Iris pigment epithelial cell (primary cell): ENCODE measurements around the gene ACKR2.
"Not testable (repeated sequence)": the region's sequence is repeated elsewhere in the genome, so short reads cannot be mapped to it uniquely, and the experiment has no call there.

Experiments used
- DNase-seq: peaks from one replicate; pipeline ENCODE4 v3.0.0-alpha.2; 2011; ENCODE audit warnings: low read depth

The ACKR2 gene

DNA sequence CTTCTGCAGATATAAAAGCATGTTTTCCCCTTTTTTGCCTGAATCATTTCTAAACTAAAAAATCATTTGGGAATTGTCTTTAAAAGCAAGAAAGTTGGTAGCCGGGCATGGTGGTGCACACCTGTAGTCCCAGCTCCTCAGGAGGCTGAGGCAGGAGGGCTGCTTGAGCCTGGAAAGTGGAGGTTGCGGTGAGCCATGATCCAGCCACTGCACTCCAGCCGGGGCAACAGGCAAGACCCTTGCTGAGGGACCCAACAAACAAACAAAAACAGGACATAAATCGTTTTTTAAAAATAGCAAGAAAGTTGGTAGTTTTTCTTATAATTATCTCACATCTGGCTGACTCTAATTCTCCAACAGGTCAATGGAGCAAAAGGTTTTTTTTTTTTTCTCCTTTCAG lies 7.5 kb upstream of the ACKR2 start:
- DNase-seq, result no peak

DNA sequence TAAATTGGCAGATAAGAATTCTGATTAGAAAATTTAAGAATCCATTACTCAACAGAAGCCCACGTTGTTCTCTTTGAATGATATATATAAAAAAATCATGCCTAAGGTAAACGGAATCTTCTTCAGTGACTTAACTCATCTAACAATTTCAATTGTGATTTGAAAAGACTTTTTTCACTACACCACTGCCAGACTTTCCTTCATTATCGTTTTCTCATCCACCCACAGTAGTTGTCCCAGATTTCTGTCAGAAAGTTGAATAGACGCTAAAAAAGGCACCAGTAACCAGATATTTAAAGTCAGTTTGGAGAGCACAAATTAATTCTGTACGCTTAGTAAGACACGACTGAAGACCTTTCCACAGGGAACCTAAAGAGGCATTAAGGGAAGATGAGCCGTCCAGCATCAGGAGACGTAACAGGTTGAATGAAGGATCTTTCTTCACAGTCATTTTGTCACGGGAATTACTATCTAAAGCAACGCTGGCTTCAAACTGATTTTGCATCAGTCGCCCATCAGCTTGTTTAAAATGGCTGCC lies 6.3 kb upstream of the ACKR2 start:
- no peak for DNase-seq

DNA sequence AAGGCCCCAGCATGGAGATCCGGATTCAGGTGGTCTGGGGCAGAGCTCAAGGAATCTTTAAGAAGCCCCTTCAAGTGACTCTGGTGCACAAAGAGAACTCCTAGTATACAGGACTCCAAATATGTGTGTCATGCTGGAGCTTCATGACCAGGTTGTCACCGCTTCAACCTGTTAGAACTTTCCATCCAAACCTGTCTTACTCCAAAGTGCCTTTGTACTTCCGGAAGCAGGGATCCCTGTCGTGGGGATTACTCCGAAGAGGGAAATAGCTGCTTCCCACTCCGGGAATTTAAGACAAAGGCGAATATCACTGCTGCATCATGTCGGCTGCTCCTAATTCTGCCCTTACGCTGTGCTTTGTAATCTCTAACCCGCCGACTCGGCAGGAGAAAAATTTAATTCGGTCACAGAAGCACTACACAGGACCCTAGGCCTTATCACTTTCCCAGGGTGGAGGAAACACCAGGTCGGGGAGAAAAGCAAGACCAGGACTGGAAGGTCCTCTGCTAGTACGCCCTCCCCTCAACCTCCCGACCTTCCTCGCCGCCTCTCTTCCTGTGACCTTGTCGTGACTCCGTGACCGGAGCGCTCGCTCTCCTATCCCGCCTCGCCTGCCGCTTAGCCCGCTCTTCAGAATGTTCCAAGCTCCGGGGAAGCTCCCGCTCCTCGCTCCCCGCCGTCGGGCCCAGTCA lies 5.7 kb upstream of the ACKR2 start:
- DNase-seq, result peak; percentile 38

DNA sequence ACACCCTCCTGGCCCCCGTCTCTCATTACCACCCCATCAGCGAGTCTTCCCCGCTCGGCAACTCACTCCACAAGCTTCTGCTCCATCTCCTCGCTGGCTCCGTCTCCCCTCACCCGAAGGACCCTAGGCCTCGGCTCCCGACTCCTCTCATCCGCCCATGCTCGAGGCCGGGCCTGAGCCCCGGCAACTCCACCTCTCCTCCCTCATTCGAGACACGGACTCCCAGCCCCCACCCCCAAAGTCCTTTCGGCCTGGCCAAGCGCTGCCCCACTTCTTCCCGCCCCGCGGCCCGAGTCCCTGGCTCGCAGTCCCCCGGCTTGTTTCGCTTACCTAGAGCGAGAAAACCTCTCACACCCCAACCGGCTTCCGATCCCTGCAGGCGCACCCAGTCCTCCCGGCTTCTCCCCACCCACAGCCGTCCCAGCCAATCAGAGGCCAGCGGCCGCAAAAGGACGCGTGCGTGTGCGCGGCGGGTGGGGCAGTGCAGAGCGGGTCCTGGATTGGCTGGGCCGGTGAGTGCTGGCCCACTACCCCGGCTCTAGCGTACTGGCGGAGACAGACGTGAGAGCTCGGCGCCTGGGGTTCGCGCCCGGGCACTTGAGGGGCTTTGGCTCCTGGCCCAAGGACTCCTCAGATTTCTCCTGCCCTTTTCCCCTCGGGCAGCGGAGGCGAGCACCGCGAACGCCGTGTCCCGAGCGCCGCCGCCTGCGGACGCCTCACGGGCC lies 5.0 kb upstream of the ACKR2 start, which contains the start of gene HIGD1A:
HIGD1A (minus strand) TSS at position 385 of the 725 bp plus-strand sequence. CDS start 10,237 bp downstream, outside the sequence.
- DNase-seq, result peak; percentile 97

DNA sequence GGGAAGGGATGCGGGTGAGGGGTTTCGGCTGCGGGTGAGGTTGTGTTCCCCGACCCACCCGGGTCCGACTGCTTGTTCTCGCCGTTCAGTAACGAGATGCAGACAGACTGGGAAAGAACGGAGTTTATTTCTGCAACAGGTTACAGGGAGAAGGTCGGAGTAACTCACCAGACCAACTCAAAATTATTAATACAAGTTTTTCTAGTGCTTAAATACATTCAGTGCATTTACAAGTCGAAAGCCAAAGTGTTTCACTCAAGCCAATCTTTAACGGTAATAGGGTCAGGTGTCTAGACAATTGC lies 4.5 kb upstream of the ACKR2 start:
- no peak for DNase-seq

DNA sequence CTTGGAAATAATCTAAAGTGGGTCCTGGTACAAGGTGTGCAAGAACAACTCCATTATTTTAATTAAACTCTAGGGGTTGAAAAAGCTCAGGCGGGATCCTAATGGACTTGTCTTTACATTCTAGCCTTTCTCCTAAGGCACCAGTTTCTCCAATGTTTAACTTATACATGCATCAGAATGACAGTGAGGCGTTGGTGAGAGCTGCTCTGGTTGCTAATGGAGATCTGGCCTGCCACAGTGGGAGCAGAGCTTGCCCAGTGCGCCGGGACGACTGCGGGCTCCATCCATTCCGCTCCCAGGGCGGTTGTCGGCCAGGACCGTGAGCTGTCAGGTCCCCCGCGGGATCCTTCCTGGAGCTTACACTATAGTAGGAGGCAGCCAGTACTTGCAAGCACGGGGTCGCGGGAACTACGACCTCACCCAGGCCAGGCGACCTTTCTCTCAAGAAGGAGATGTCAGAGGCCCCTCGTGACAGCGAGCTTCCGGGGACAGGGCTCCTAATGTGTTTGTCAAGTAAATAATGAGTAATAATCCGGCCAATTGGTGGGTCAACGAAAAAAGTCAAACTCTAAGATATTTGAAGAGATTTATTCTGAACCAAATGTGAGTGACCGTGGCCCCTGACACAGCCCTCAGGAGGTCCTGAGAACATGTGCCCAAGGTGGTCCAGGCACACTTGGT lies 4.0 kb upstream of the ACKR2 start:
- peak; percentile 5 for DNase-seq

DNA sequence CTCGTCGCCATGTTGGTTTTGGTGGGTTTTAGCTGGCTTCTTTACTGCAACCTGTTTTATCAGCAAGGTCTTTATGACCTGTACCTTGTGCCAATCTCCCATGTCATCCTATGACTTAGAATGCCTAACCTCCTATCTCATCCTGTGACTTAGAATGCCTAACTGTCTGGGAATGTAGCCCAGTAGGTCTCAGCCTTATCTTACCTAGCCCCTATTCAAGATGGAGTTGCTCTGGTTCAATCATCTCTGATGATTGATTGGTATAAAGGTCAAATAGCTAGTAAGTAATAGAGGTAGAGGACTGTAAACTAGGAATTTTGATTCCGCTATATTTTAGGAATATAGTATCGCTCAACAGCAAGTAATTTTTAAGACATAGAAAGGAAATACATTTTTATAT lies 1.3 kb upstream of the ACKR2 start:
- no peak for DNase-seq

DNA sequence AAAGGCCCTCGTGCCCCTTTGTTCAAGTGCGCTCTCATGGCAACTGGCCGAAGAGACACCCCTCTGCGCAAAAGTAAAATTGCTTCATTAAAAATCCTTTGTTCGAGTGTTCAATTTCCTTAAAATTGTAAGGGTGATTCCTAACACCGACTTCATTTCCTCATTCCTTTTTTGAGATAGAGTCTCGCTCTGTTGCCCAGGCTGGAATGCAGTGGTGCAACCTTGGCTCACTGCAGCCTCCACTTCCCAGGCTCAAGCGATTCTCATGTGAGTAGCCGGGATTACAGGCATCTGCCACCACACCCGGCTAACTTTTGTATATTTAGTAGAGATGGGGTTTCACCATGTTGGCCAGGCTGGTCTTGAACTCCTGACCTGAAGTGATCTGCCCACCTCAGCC lies 1.5 kb downstream of the ACKR2 start:
- not testable (repeated sequence) for DNase-seq

DNA sequence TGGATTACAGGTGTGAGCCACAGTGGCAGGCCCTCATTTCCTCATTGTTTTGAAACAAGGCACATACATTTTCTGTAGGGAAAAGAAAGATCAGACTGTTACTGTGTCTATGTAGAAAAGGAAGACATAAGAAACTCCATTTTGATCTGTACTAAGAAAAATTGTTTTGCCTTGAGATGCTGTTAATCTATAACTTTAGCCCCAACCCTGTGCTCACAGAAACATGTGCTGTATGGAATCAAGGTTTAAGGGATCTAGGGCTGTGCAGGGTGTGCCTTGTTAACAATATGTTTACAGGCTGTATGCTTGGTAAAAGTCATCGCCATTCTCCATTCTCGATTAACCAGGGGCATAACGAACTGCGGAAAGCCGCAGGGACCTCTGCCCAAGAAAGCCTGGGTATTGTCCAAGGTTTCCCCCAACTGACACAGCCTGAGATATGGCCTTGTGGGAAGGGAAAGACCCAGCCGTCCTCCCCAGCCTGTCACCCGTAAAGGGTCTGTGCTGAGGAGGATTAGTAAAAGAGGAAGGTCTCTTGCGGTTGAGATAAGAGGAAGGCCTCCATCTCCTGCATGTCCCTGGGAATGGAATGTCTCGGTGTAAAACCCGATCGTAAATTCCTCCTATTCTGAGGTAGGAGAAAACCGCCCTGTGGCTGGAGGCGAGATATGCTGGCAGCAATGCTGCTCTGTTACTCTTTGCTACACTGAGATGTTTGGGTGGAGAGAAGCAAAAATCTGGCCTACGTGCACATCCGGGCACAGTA lies 2.1 kb downstream of the ACKR2 start:
- not testable (repeated sequence) for DNase-seq

DNA sequence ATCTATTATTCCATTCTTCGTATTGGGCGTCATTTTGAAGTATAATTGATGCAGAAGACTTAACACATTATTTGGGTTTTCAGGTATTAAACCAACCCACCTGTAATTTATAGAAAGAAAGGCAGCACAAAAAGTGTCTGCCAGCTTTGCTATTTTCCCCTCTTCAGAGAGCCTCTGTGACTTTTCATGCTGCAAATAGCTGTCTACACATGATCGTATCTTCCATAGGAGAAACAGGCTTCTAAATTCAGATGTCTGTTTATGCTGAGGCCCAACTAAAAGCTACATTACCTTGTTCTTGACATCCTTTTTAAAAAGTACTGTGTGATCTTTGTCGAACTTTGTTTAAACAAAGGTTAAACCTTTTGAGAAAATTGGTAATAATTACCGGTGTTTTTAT lies 5.0 kb downstream of the ACKR2 start:
- DNase-seq, result no peak

DNA sequence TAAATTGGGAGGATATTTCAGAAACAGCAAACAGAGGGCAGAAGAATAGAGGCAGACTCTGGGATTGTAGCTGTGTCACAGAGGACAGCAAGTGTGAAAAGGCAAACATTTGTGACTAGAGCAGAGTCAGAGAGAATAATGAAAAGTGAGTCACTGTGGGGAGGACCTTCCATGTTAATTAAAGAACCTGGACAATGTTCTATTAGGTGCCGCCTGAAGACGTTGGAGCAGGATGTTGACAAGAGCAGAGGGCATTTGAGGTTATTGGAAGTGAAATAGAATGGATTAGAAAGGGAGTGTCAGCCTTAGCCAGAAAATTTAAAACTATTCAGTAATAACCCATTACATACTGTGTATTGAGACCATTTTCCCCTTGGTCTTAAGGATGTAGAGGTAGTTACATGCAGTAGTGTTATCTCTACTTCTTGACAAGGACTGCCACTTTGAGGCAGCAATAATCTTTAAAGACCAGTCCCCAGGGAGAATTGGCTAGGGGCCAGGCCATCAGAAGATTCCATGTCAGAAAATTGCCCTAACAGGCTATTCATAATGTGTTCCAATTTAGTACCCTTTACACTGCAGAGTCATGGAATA lies 5.8 kb downstream of the ACKR2 start:
- no peak for DNase-seq

DNA sequence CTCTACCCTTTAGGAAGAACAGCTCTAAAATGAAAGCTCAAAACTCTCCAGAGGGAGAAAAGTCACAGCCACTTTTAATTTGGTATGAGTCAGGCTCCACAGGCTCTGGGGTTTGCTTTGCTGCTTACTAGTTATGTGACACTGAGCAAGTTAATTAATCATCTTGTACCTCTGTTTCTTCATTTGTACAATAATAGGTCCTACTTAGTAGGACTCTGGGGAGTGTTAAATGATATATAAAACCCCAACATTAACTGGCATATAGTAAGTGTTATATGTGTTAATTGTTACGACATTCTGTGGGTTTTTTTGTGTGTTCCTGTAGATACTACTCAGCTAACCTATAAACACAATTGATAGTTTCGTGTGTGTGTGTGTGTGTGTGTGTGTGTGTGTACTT lies 6.6 kb downstream of the ACKR2 start:
- no peak for DNase-seq

DNA sequence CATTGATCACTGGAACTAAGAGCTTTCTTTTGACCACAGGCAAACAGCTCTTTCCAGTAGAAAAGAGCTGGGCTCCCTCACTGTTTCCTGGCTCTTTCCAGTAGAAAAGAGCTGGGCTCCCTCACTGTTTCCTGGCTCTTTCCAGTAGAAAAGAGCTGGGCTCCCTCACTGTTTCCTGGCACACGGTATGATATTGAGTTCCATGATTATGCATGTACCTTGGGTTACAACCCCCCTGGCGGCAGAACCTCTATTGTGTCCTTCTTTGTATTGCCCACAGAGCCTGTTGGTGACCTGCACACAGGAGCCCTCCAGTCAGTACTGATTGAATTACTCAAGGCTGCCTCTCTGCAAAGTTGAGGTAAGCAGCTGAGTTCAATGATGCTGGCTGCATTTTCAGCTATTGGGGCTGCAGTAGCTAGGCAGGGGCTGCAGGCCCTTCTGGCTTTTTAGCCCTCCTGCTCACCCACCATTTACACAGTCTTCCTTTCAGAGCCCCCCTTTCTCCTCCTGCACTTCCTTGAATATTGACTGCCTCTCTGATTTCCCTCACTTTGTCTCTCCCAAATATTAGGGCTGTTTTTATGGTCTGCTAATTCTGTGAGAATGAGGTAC lies 10.2 kb downstream of the ACKR2 start:
- DNase-seq, result no peak

DNA sequence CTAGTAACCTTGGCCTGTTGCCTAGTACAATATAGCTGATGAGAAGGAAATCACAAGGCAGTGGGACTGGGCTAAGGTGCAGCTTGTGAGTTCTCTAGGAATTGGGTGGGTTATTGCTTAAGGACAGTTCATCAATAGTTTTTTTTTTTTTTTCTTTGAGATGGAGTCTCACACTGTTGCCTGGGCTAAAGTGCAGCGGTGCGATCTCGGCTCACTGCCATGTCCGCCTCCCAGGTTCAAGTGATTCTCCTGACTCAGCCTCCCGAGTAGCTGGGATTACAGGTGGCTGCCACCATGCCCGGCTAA lies 11.5 kb downstream of the ACKR2 start:
- DNase-seq, result no peak

DNA sequence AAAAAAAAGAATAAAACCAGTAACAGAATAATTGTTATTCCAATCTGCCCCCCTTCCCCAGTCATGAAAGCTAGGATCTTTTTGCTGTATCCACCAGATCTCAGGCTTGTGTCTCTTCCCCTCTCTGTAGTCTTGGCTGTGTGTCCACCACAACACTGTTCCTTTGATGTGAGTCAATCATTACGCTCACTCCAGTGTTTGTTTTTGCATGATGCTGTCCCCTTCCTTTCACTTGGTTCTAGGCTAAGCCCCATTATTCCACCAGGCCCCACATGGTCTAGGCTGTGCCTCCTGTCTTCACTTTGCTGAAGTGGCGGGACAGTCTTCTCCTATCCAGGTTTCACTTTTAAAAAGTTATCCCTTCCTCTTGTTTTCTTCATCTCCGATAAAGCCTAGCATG lies 13.6 kb downstream of the ACKR2 start:
- DNase-seq, result peak; percentile 28

DNA sequence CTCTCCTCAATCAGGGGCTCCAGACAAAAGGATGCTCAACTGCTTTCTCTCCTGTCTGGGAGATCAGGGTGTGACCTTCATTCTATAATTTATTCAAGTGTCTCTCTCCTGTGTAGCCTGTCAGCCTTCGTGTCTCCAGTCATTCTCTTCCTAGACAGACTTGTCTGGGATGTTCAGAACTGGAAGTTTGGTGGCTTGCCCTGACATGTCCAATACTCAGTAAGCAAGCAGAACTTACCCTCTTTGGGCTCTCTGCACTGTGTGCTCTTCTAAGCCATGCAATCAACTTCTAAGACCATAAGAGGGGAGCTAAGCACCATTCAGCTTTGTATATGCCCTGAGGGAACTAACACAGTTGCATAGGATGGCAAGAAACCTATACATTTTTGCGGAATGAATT lies 14.1 kb downstream of the ACKR2 start:
- DNase-seq, result peak; percentile 10

DNA sequence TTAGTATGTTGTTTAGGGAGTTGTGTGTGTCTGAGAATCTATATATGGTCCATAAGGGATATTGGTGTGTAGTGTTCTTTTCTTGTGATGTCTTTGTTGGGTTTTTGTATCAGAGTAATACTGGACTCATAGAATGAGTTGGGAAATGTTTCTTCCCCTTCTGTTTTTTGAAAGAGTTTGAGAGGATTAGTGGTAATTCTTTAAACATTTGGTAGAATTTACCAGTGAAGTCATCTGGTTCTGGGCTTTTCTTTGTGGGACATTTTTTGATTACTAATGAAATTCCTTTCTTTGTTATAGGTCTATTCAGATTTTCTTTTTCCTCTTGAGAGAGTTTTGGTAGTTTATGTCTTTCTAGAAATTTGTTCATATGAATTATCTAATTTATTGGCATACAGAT lies 16.9 kb downstream of the ACKR2 start:
- DNase-seq, result no peak

DNA sequence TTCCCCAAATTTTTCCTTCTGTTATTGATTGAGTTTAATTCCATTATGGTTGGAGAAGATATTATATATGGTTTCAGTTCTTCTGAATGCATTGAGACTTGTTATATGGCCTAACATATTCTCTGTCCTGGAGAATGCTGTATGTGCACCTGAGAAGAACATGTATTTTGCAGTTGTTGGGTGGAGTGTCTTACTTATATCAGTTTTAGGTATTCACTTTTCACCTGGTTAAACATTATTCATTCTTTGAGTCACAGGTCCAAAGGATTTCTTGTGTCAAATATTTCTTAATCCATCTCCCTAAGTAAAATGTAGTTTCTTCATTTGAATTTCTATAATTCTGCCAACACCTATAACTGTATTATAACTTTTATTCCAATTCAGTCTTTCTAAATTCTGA lies 17.8 kb downstream of the ACKR2 start:
- DNase-seq, result no peak

DNA sequence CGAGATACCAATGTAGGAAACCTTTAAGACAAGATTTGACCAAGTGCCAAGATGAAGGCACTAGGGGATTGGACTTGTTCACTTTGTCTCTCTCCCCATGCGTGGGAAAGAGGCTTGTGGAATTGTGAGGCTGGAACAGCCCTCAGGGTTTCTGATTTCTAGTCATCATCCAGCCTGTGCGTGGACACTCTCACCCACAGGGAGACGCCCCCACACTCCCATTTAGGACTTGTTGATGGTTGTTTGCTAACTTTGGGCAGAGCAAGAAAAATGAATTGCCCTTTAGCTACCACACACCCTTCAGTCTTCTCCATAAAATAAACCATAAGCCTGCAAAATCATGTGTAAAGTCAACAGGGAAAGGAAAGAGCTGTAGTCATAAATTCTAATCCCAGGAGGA lies 18.4 kb downstream of the ACKR2 start:
- no peak for DNase-seq

DNA sequence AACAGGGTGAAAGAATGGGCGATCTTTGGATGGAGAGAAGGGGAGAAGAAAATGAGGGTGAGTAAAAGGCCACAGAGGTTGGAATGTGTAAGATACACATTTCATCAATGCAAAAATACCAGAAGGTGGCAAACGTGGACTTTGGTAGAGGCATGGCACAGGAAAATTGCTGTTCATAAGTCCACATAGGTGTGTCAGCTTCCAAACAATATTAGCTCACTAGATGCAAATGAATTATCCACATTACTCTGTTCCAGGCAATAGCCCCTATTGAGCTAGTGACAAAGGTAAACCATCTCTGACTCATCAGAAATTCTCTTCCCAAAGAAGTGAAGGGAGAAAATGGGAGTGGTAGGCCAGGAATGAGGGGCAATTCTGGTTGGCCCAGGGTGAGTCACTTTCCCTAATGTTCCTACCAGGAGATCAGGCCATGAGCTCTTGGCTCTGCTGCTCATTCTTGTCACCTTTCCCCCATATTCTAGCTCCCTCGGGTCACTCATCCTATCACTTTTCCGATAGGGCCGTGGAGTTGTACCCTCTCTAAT lies 19.9 kb downstream of the ACKR2 start:
- DNase-seq, result no peak
